ENCODE measurements around the gene RLN2. TPM values are rescaled to one million over a fixed set of nuclear protein-coding genes. Genes with fewer than 3 reads are reported as not detected.

The RLN2 gene
- total and polyA plus RNA-seq, 2 experiments from 2014 or later, result not detected

GRCh38 chr9:5263351-5264218 is 40.9 kb downstream of the RLN2 start:
- no peaks in the 10 kb centered on the region for H3K9me3 ChIP-seq (ENCODE audit: low read depth)
- no peaks in the 10 kb centered on the region for H3K36me3 ChIP-seq (ENCODE audit: low read depth)
- no peak overlapping the region for H3K4me2 ChIP-seq (ENCODE audit: unreplicated experiment)
- H3K9me2 ChIP-seq (ENCODE audit: insufficient read depth), result 0 out of 2 replicates have a peak, but pooled peaks cover 4% of the 10 kb centered on the region
- 0 out of 2 replicates have a peak, but pooled peaks cover under 1% of the 10 kb centered on the region for H3F3A ChIP-seq (ENCODE audit: insufficient read depth)
- 46 to 48% methylated on average over 5 of the region's 5 CpGs for WGBS, 2 experiments (ENCODE audit: low coverage in 1 of 2, low lambda C conversion rate in 2 of 2, missing lambda C conversion rate in 2 of 2)
- H3K4me1 ChIP-seq (ENCODE audit: insufficient read depth), result peaks cover 6% of the 10 kb centered on the region
- no peaks in the 10 kb centered on the region for H3K79me2 ChIP-seq (ENCODE audit: insufficient read depth)
- no peak overlapping the region for H3K27ac ChIP-seq
- no peak for TF ChIP-seq EZH2 (IDR thresholded peaks at IDR 0.05; ENCODE audit: insufficient read depth, poor library complexity, severe bottlenecking)
- no peaks in the 10 kb centered on the region for H4K20me1 ChIP-seq (ENCODE audit: insufficient read depth)
- DNase-seq, result peak; percentile 30
- no peak overlapping the region for H3K9ac ChIP-seq
- H3K27me3 ChIP-seq (replicated peaks; ENCODE audit: insufficient read depth), result no peaks in the 10 kb centered on the region
- in situ Hi-C loops (cut with MboI), result no loop called here
- H3K4me3 ChIP-seq, result no peak overlapping the region
- H2AFZ ChIP-seq, result no peak overlapping the region; the same call in 1 of the 2 replicates

Small RNA genes within 50 kb of the gene (small RNA-seq; reads per million reads assigned to genes)
- gene HMGN2P31 (ENCODE audit: low read depth, low replicate concordance), result not detected

Other genes with a start within 250 kb of the RLN2 start
- gene INSL6, start 119.1 kb downstream of the RLN2 start, total RNA-seq (2014; rRNA removed; shearing (Covaris generic)), result not detected in 2 replicates
- gene INSL6, start 119.1 kb downstream of the RLN2 start, polyA plus RNA-seq (2016; fragmentation: Nextera tagmentation; extraction: Ambion mirVana), result not detected in 2 replicates
- gene INSL4, start 73.3 kb downstream of the RLN2 start, total RNA-seq (2014; rRNA removed; shearing (Covaris generic)), result not detected in 2 replicates
- not detected in 2 replicates for gene INSL4, start 73.3 kb downstream of the RLN2 start, polyA plus RNA-seq (2016; fragmentation: Nextera tagmentation; extraction: Ambion mirVana)
- gene RLN1, start 35.2 kb upstream of the RLN2 start, total RNA-seq (2014; rRNA removed; shearing (Covaris generic)), result not detected in 2 replicates
- not detected in 2 replicates for gene RLN1, start 35.2 kb upstream of the RLN2 start, polyA plus RNA-seq (2016; fragmentation: Nextera tagmentation; extraction: Ambion mirVana)
- 12.9 and 28.3 TPM in 2 replicates for gene PLGRKT, start 133.2 kb upstream of the RLN2 start, total RNA-seq (2014; rRNA removed; shearing (Covaris generic))
- gene PLGRKT, start 133.2 kb upstream of the RLN2 start, polyA plus RNA-seq (2016; fragmentation: Nextera tagmentation; extraction: Ambion mirVana), result 35.5 and 40.3 TPM in 2 replicates
- gene CD274, start 145.8 kb upstream of the RLN2 start, total RNA-seq (2014; rRNA removed; shearing (Covaris generic)), result 4.2 and 4.3 TPM in 2 replicates
- 3.6 and 5.2 TPM in 2 replicates for gene CD274, start 145.8 kb upstream of the RLN2 start, polyA plus RNA-seq (2016; fragmentation: Nextera tagmentation; extraction: Ambion mirVana)
- gene PDCD1LG2, start 205.8 kb upstream of the RLN2 start, total RNA-seq (2014; rRNA removed; shearing (Covaris generic)), result 34.7 and 36.8 TPM in 2 replicates
- 31.7 and 33.5 TPM in 2 replicates for gene PDCD1LG2, start 205.8 kb upstream of the RLN2 start, polyA plus RNA-seq (2016; fragmentation: Nextera tagmentation; extraction: Ambion mirVana)

Data from GM23248 (cell line).